Measurements from ENCODE around the gene BBS9.

The BBS9 gene

DNA sequence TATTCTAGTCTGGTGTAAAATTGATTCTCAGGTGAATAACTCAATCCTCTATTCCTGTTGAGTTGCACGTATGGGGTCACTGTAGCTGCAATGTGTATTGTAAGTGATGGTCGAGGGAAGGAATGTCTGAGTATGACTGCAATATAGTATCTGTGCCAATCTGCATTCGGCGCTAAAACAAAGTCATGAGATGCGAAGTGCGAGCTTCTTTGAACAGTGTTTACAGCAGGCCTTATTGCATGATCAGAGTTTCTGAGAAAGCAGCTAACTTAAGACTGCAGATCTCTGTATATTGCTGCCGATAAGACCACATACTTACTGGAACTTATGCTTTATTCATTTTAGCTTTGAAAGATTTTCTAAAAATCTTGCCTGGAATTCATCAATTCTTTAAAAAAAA lies 434.3 kb downstream of the BBS9 start:
- DNase-seq, result no peak

DNA sequence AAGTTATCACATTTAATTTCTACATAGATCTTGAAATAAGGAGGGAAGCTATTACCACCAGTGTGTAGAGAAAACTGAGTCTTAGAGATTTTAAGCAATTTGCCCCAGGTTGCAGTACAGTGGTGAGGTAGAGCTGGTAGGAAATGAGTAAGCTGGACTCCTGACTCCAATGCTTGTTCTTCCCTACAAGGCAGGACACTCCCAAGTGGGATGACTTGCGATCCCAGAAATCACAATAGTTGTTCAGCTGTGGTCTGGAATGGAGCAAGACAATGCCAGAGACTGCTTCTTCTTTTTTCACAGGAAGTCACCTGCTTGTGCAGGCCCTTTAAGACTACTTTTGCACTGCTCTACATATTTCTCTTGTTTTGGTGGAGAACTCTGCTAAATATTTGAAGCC lies 448.8 kb downstream of the BBS9 start:
- no peak for DNase-seq

DNA sequence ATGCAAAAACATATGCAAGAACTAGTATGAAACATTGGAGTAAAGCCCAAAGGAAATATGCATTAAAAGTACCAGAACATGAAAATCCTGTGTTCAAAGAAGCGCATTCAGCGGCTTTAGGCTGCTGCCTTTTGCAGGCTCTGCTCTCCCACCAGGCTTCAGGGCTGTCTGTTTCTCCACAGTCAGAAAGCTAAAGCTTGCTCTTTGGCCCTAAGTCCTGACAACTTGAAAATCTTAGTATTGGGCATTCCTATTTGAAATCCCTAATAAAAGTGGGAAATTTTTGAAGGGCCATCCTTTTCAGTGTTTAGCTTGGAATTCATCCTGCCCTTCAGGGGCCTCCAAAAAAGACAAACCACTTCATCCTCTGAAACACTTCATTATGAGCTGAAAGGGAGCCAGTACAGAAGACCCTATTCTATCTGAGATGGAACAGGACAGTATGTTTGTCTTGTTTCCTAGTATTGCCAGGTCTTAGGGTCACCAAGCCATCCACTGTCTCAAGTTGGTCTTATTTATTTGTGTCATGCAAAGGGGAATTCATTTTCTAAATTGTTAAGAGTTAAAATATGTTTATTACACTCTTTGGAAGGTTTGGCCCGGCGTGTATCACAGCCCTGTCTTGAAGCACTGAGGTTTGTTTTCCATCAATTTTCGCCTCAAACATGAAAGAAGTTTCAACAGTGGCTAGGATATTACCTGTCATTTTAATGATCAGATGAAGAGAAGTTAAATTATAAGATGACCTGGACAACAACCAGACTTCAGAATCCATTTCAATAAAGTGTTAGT lies 449.7 kb downstream of the BBS9 start:
- no peak for DNase-seq

DNA sequence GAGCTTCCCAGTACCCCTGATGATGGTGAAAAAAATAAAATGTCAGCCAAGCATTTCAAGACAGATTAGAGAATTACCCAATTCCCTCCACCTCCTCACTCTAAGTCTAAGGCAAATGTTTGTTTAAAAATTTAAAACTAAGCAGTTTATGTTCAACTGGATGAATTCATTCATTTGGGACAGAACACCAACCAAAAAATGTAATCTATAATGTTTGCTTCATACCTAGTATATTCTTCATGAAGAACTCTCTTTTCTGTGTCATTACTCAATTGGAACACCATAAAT lies 450.3 kb downstream of the BBS9 start:
- DNase-seq, result no peak

DNA sequence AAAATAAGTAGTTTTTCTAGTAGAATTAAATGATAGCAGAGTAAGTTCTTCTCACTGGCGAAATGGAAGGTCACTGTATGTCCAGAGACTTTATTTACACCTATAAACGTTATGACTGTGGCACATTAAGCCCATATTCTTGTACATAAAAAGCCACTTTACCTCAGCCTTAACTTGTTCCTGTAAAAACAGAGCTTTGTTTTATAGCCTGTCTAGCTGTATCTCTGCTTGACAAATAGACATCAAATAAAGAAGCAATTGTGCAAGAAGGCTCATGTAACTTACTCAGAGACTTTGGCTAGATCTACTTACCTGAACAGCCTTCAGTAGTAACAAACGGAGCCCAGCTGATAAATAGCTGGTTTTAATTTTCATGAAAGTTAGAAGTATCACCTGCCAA lies 451.9 kb downstream of the BBS9 start:
- peak; percentile 37 for DNase-seq

DNA sequence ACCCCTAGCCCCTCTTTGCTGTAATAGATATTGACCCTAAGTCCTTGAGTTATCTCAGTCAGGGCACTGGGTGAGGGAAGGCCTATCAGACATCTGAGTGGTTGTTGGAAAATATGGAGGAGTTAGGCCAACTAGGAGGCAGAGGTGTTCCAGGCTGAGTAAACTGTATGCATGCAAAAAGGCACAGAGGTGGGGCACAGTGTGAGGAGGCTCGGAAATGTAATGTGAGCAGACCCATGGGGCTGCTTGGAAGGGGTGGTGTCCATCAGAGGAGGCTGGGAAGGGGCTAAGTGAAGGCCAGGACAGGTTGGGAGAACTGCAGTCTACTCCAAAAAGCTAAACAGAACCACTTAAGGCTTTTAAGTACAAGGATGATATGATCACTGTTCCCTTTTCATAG lies 452.7 kb downstream of the BBS9 start:
- DNase-seq, result no peak

DNA sequence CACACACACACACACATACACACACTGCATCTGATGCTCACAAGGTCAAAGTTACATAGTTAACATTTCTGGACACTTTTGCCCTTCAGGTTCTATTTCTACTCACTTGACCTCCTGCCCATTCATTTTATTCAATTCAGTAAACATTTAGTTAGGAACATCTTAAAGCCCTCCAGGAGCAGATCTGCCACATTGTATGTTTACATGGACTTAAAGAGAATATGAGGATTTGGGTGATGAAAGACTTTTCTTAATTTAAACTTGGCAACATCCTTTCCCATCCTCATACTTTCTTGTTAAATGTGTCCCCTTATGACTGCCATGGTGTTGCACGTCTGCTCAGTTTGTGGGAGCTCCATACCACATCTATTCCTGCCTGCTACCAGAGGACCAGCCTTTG lies 453.2 kb downstream of the BBS9 start:
- no peak for DNase-seq

DNA sequence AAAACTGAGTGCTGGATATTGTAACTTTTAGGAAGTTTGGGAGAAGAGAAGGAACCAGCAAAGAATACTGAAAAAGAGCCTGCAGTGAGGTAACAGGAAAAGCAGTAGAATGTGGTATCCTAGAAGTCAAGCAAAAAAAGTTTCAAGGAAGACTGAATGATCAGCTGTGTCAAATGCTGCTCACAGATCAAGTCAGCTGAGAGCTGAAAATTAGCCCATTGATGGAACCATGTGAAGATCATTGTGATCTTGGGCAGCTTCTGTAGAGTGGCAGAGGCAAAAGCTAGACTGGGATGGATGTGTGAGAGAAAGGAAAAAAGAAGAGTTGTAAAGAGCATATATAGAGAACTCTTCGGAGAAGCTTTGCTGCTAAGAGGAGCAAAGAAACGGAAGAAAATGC lies 460.5 kb downstream of the BBS9 start:
- no peak for DNase-seq

DNA sequence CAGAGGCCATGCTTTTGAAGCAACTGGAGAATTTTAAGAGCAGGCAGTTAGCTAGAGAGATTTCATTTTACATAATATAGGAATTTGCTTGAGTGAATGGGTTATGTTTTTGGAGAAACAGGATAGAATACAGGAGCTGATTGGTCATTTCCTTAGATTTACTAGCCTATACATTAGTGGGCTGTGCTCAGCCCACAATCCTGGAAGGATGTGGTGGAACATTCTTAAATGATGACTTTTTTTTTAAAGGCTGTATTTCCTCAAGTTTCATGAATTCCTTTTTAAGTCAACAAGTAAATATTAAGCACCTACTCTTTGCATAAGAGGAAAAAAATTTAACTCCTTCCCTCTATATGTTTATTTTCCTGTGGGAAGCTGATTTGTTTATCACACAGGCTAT lies 461.6 kb downstream of the BBS9 start:
- DNase-seq, result no peak

DNA sequence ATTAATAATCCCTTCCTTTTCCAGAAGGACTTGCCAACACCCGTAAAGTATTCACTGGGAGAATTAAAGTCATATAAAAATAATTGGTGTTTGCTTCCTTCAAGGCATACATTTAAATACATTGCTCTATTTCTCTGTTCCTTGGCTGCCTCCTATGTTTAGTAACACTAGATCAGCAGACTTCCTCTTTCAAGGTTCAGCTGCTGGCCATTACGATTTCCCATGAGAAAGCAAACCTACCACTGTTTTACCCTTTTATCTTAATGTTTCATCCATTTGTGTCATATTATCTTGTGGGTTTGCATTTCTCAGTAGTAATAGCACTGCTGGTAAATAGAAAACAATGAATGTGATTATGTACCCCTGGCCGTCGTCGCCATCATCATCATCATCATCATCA lies 462.1 kb downstream of the BBS9 start:
- peak; percentile 9 for DNase-seq

DNA sequence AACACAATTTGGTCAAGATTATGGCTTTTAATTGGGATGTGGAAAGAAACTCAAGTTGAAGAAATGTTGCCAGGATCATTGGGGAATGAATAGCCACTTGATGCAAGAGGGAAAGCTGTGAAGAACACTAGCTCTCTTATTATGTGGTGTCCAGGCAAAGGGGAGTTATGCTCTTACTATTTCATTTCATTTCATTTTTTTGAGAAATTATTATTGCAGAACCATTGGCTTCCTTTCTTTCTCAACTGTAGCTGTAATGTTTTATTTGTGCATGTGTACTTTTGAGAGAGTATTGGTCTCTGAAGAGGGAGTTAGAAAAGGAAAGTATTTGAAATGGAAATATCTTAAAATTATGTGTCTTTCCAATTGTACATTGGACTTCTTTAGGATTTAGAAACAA lies 463.4 kb downstream of the BBS9 start:
- no peak for DNase-seq

DNA sequence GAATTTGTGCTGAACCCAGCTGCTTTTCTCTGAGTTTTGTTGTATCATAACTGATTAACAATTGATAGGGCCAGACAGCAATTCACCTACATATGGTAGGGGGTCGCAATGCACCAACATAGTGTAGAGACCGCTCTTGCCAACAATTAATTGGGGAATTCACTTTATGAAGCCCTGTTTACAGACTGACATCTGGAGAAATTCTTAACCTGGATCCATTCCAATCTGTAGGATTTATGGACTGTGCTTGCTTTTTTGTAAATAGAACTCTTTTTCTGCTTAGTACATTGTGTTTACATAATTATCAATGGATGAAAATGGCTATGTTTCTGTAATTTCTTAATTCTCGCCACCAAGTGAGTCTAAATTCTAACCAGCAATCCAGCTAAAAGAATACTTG lies 464.2 kb downstream of the BBS9 start:
- no peak for DNase-seq

DNA sequence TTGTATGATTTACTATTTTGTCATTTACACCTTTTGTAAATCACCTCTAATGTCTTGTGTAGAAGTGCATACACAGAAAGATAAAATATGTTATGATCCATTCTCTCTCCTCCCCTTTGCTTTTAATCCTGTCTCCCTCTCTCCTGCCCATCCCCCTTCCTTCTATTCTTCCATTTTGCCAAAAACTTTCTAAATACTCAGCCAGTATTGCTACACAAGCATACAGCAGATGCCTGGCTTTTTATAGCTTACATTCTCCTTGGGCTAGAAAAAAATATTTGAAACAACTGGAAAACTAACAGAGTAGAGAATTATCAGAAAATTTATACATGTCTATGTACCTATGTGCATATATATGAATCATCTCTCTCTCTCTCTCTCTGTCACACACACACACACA lies 467.3 kb downstream of the BBS9 start:
- no peak for DNase-seq

DNA sequence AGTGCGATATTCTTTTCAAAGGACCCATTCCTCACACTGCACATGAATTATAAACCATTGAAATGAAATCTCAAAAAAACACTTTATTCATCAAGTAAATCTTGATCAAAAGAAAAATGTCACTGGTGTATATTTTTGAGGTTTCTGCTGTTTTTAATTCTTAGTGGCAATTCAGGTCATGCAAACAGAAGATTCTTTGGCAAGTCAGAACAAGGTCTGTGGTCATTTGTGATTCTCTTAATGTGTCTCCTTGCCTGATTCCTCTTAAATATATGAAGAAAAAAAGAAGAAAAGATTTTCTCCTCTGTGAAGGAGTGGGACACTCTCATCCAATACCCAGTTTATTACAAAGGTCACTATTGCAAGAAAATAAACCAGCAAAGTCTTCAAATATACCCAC lies 467.8 kb downstream of the BBS9 start:
- DNase-seq, result no peak

DNA sequence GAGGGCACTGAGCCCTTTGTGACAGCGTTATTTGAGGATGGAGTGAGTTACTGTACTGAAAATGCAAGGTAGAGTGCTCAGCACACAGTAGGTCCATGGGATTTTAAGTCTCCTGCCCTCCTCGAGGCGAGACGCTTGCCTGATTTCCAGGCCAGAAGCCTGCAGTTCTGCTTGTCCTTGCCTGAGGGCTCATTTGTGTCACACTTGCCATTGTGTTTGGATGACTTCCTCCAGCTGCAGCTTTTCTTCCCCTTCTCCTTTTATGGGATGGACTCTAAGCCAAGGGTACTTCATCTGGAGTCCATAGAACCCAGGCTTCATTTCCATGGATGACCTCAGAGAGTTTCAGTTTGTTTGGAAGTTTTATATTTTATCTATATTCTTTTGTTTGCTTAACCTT lies 471.7 kb downstream of the BBS9 start:
- peak; percentile 16 for DNase-seq

DNA sequence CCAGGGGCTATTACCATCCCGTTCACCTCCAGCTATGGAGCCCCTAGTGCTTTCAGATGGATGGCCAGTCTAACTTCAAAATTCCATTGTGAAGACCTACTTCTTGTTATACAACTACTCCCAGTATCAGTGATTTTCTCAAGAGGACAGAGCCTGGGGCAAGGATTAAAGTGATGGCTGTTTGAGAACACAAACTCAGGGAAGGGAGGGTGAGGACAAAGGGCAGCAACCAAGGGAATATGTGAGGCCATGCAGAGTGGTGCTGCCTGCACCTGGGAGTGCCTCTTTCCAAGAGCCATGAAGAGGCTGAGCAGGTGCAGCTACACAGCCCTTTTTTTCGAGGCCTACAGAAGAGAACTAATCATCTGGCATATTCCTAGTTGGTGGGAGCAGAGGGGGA lies 472.5 kb downstream of the BBS9 start:
- DNase-seq, result no peak

DNA sequence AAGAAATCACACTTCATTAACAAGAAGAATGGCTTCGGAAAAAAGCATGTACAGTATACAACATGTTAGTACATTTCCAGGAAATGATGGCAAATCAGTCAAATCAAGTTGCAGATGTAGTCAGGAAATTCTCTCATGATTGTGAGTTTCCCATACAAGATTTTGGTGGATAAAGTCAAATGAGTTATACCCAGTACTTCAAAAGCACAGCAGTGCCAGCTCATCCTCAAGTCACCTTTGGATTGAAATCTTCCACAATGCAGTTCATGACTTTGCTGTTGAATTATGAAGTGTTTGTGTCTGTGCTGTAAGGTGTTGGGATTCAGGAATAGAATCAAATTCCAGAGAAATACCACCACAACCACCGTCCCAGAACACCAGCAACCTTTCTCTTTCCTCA lies 474.7 kb downstream of the BBS9 start:
- DNase-seq, result no peak

DNA sequence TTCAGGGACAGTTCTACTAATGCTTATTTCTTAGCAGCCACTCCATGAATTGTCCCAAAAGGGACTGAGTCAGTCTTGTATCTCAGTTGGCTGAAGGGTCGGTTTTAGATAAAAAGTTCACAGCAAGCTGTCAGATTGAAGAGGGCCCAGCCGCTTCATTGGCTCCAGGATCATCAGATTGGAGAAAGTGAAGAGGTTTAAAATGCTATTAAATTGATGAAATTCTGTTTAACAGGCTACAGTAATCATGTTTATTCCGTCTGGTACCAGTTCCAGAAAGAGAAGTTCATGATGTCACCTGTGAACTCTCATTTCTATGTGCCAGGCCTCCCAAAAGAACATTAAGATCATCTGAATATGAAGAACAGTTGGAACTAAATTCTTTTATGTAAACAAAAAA lies 481.6 kb downstream of the BBS9 start:
- no peak for DNase-seq

DNA sequence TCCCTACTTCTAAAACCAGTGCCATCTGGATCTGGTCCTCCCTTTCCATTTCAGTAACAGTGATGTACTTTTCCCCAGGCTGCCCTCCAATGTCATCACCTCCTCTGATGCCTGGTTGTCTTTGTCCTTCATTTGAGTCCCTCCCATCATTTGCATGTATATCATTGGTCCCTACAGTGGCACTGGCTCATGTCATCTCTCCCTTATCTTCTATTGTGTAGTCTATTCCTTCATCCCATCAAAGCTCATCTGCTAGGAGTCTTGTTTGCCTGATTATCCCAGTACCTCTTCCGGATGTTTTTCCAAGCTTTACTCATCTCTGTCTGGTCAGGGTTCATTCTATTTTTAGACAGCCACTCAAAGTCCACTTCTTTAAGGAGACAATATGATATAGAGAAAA lies 483.1 kb downstream of the BBS9 start:
- DNase-seq, result no peak

DNA sequence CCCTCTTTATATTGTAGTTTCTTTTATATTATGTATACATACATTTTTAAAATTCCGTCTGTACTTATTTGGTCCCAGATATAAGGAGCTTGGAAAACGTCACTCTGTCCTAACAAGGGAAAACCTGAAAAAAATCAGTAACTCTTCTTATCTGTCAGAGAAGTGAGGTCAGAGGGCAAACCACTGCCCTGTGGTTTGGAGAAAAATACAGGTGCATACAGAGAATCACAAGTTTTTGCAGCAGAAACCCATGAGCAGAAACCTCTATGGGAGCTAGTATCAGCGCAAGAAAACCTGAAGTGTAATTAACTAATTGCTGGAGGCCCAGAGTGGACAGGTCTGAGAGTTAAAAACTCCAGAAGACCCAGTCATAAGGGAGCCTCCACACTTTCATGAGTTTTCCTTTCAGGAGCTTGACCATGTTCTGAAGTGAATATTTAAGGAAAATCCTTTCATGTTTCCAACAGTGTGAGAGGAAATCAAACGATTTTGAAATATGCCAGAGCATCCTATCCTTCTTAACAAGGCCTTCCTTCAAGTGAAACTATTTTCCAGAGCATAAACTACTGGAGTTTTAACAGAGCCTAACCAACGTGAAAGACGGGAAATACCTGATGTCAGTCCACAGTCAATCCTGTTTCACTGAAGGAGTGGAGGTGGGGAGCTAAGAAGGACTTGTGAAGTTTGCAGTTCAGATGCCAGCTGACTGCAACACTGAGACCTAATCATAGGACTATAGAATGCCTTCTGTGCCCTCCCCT lies 485.2 kb downstream of the BBS9 start:
- DNase-seq, result no peak

DNA sequence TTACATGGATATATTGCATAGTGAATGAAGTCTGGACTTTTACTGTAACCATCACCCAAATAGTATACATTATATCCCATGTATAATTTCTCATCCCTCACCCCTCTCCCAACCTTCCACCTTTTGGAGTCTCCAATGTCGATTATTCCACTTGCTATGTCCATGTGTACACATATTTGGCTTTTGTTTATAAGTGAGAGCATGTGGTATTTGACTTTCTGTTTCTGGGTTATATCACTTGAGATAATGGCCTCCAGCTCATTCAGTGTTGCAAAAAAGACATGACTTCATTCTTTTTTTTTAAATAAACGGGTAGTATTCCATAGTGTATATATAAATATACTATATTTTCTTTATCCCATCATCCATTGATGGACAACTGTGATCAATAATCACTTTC lies 487.4 kb downstream of the BBS9 start:
- no peak for DNase-seq

DNA sequence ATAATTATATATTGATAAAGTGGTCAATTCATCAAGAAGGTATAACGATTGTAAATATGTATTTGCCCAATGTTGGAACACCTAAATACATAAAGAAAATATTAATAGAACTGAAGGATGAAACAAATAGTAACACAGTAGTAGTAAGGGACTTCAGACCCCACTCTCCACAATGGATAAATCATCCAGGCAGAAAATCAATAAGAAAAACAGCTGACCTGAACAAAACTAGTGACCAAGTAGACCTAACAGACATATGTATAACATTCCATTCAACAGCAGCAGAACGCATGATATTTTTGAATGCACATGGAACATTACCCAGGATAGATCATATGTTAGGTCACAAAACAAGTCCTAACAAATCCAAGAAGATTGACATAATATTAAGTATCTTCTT lies 489.9 kb downstream of the BBS9 start:
- DNase-seq, result no peak

DNA sequence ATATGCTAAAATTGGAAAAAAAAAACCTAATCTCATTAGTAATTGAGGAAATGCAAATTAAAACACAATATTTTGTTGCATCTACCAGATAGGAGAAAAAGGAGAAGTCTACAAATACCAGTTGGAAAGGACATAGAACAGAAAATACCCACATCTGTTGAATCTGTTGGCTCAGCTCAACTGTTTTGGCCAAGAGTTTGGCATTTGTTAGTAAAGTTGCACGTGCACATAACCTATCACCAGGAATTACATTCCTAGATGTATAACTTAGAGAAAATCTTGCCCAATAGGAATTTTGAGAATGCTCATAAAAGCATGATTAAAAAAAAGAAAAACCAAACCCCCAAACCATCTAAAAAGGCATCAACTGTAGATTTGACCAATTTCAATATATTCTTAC lies 493.9 kb downstream of the BBS9 start:
- DNase-seq, result no peak

DNA sequence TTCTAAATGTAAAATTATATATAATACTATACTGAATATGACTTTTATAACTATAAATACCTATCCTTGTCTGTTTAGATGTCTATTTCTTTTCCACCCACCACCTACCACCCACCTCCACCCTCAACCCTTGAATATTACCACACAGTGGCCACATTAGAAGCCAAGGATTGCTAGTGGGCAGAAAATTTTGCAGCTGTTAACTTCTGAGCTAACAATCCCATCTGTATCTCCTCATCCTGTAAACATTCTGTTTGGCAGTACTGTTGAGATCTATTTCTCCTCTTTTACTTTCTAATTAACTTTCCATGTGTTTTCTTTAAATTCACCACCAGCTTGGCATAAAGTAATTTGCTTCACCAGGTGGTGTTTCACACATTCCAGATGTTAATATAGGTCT lies 494.9 kb downstream of the BBS9 start:
- no peak for DNase-seq

DNA sequence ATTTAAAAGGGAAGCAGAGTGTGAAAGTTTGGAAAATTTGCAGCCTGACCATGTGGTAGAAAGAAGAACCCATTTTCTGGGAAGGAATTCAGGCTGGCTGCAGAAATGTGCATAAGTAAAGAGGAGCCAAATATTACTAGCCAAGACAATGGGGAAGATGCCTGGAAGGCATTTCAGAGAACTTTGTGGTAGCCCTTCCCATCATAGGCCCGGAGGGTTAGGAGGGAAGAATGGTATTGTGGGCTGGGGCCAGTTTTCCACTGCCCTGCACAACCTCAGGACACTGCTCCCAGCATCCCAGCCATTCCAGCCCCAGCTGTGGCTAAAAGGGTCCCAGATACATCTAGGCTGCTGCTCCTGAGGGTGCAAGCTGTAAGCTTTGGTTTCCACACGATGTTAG lies 497.5 kb downstream of the BBS9 start:
- no peak for DNase-seq
